Immature natural killer cell (primary cell): ENCODE data around the gene CAPZA2. TPM values are rescaled to one million over a fixed set of nuclear protein-coding genes. Genes with fewer than 3 reads are reported as not detected.
A peak's percentile ranks its signal among the peaks of the same experiment; 100 is the strongest.
"Not testable (repeated sequence)": the region's sequence is repeated elsewhere in the genome, so short reads cannot be mapped to it uniquely, and the experiment has no call there.

Experiments
- DNase-seq, 3 donors: peaks; one replicate each; pipeline ENCODE4 v3.0.0; 2022; ENCODE audit warnings: mixed read lengths in 1 of 3
- H3K27ac Mint-ChIP-seq, 6 donors: one replicate each; pipeline ENCODE4 v1.8.0; 2020; ENCODE audit warnings: mixed read lengths in 6 of 6, mild to moderate bottlenecking in 5 of 6, inconsistent platforms in 4 of 6, moderate library complexity in 3 of 6
- H3K27me3 Mint-ChIP-seq, 3 donors: one replicate each; pipeline ENCODE4 v1.8.0; 2020 to 2021; ENCODE audit warnings: low read depth in 3 of 3, mild to moderate bottlenecking in 3 of 3, mixed read lengths in 3 of 3, moderate library complexity in 3 of 3, inconsistent platforms in 1 of 3
- H3K36me3 Mint-ChIP-seq, 3 donors: one replicate each; pipeline ENCODE4 v1.8.0; 2020; ENCODE audit warnings: mixed read lengths in 3 of 3, inconsistent platforms in 2 of 3, mild to moderate bottlenecking in 2 of 3
- H3K4me1 Mint-ChIP-seq, 2 donors: one replicate each; pipeline ENCODE4 v1.8.0; 2020; ENCODE audit warnings: inconsistent platforms in 2 of 2, mild to moderate bottlenecking in 2 of 2, mixed read lengths in 2 of 2, moderate library complexity in 1 of 2
- H3K4me3 Mint-ChIP-seq, 5 donors: one replicate each; pipeline ENCODE4 v1.8.0; 2020; ENCODE audit warnings: mild to moderate bottlenecking in 5 of 5, mixed read lengths in 5 of 5, inconsistent platforms in 3 of 5, moderate library complexity in 3 of 5
- H3K9me3 Mint-ChIP-seq, 6 donors: one replicate each; pipeline ENCODE4 v1.8.0; 2020; ENCODE audit warnings: mild to moderate bottlenecking in 6 of 6, mixed read lengths in 6 of 6, inconsistent platforms in 4 of 6, moderate library complexity in 3 of 6
- polyA plus RNA-seq, 3 donors: library from polyadenylated mRNA; unstranded; fragments of 300-500 nt; fragmentation: Illumina TruSeq; gene quantifications; one replicate each; pipeline ENCODE4 v1.2.3, GENCODE V29; 2021

CAPZA2 gene
- polyA plus RNA-seq: 100 to 1,000 TPM; 174 to 318 (median 246) TPM

- Mint-ChIP-seq H3K4me1 (peaks cover 45 to 49% of the 10 kb centered on the region in 2 donors), H3K36me3 (no peaks in the 10 kb centered on the region), H3K4me3 (peak within 1 kb of the TSS; percentile 90 to 97 (median 96)), H3K27me3 (peaks cover 2 to 11% (median 7%) of the 10 kb centered on the region in 3 donors), H3K27ac (peak within 1 kb of the TSS; percentile 89 to 97 (median 93)), H3K9me3 (no peaks in the 10 kb centered on the region)
- peak; percentile 95 to 96 (median 96) for DNase-seq
Observed at GRCh38 chr7:116862234-116862950, at the start of gene CAPZA2. TSS of gene CAPZA2 (plus strand) at chr7:116862587. CDS start at chr7:116862612, 25 bp downstream.

DNA sequence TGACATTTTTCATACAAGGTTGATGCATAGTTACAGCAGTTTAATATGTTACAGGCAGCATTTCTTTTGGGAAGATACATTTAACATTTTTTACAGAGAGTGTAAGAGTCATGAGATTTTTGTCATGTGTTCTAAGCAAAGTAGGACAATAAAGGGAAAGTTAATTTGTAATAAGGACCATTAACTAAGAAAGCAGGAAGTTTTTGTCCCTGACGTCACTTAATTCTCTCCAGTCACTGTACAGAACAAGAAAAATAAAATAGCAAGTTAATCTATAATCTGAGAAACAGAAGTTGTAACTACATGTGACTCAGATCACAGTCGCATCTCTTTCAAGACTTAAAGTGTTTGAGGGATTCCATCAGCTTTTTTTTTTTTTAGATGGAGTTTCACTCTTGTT is 49.5 kb upstream of the CAPZA2 start:
- no peak overlapping the region for H3K4me3 Mint-ChIP-seq
- H3K36me3 Mint-ChIP-seq: peaks cover 0 to 4% (median 0%) of the 10 kb centered on the region in 3 donors
- peaks cover 2 to 8% (median 2%) of the 10 kb centered on the region in 3 donors for H3K27me3 Mint-ChIP-seq
- DNase-seq: no peak
- no peak overlapping the region for H3K27ac Mint-ChIP-seq
- no peaks in the 10 kb centered on the region for H3K4me1 Mint-ChIP-seq
- no peaks in the 10 kb centered on the region for H3K9me3 Mint-ChIP-seq

GRCh38 chr7:116813371-116813770 is 49.0 kb upstream of the CAPZA2 start:
- H3K4me3 Mint-ChIP-seq, DNase-seq, H3K4me1 Mint-ChIP-seq, H3K27ac Mint-ChIP-seq, H3K27me3 Mint-ChIP-seq, H3K36me3 Mint-ChIP-seq, H3K9me3 Mint-ChIP-seq: not testable (repeated sequence)

DNA sequence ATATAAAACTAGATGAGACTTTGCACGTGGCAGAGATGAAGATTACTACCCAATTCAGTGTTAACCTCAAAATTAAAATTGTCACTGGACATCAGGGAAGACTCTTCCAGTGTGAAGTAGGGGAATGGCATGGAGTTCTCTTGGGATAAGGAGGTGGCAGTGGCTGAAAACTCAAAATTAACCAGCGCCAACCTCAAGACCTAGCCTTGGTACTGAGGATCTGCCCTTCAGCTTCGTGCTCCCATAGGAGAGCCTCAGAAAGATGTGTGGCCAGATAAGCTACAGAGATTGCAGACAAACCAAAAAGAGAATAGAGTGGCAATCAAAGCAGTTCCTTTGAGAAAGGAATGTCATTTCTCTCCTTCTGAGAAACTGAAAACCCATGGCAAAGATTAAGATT is 47.3 kb upstream of the CAPZA2 start:
- Mint-ChIP-seq H3K27ac (no peak overlapping the region), H3K4me1 (no peaks in the 10 kb centered on the region), H3K9me3 (no peaks in the 10 kb centered on the region), H3K27me3 (peaks cover 0 to 6% (median 6%) of the 10 kb centered on the region in 3 donors), H3K4me3 (no peak overlapping the region), H3K36me3 (peaks cover 0 to 4% (median 0%) of the 10 kb centered on the region in 3 donors)
- DNase-seq: no peak

DNA sequence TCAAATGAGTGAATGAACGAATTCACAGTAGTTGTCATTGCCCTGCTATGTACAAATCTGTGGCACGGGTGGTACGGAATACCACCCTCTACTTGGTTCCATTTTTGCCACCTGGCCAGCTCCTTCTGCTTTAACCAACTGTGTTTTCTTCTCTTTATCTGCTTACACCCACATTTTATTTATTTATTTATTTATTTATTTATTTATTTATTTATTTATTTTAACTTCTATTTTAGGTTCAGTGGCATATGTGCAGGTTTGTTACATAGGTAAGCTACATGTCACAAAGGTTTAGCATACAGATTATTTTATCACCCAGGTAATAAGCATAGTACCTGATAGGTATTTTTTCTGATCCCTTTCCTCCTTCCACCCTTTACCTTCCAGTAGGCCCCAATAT is 42.2 kb upstream of the CAPZA2 start:
- peaks cover 0 to 2% (median 0%) of the 10 kb centered on the region in 6 donors for H3K9me3 Mint-ChIP-seq
- no peaks in the 10 kb centered on the region for H3K4me1 Mint-ChIP-seq
- H3K27me3 Mint-ChIP-seq: peaks cover 2 to 11% (median 8%) of the 10 kb centered on the region in 3 donors
- DNase-seq: no peak
- H3K36me3 Mint-ChIP-seq: peaks cover 0 to 4% (median 0%) of the 10 kb centered on the region in 3 donors
- H3K27ac Mint-ChIP-seq: no peak overlapping the region
- H3K4me3 Mint-ChIP-seq: no peak overlapping the region

DNA sequence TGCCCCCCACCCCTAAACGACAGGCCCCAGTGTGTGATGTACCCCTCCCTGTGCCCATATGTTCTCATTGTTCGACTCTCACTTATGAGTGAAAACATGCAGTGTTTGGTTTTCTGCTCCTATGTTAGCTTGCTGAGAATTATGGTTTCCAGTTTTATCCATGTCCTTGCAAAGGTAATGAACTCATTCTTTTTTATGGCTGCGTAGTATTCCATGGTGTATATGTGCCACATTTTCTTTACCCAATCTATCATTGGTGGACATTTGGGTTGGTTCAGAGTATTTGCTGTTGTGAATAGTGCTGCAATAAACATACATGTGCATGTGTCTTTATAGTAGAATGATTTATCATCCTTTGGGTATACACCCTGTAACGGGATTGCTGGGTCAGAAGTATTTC is 40.7 kb upstream of the CAPZA2 start:
- not testable (repeated sequence) for H3K4me3 Mint-ChIP-seq, H3K4me1 Mint-ChIP-seq, H3K9me3 Mint-ChIP-seq, H3K36me3 Mint-ChIP-seq, DNase-seq, H3K27ac Mint-ChIP-seq
- peaks cover 5 to 13% (median 8%) of the 10 kb centered on the region in 3 donors for H3K27me3 Mint-ChIP-seq

DNA sequence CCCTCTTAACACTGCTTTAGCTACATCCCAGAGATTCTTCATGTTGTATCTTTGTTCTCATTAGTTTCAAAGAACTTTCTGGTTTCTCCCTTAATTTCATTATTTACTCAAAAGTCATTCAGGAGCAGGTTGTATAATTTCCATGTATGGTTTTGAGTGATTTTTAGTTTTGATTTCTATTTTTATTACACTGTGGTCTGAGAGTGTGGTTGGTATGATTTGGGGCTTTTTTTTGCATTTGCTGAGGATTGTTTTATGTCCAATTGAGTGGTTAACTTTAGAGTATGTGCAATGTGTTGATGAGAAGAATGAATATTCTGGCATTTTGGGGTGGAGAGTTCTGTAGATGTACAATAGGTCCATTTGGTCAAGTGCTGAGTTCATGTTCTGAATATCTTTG is 37.9 kb upstream of the CAPZA2 start:
- H3K4me1 Mint-ChIP-seq: no peaks in the 10 kb centered on the region
- no peak for DNase-seq
- peaks cover 0 to 2% (median 0%) of the 10 kb centered on the region in 6 donors for H3K9me3 Mint-ChIP-seq
- H3K27ac Mint-ChIP-seq: no peak overlapping the region
- no peak overlapping the region for H3K4me3 Mint-ChIP-seq
- H3K36me3 Mint-ChIP-seq: no peaks in the 10 kb centered on the region
- H3K27me3 Mint-ChIP-seq: peaks cover 3 to 9% (median 7%) of the 10 kb centered on the region in 3 donors

GRCh38 chr7:116828281-116828680 is 34.1 kb upstream of the CAPZA2 start:
- H3K27ac Mint-ChIP-seq: no peak overlapping the region
- H3K9me3 Mint-ChIP-seq: no peaks in the 10 kb centered on the region
- H3K4me3 Mint-ChIP-seq: no peak overlapping the region
- H3K27me3 Mint-ChIP-seq: peaks cover 3 to 11% (median 7%) of the 10 kb centered on the region in 3 donors
- no peaks in the 10 kb centered on the region for H3K4me1 Mint-ChIP-seq
- DNase-seq: no peak
- no peaks in the 10 kb centered on the region for H3K36me3 Mint-ChIP-seq

DNA sequence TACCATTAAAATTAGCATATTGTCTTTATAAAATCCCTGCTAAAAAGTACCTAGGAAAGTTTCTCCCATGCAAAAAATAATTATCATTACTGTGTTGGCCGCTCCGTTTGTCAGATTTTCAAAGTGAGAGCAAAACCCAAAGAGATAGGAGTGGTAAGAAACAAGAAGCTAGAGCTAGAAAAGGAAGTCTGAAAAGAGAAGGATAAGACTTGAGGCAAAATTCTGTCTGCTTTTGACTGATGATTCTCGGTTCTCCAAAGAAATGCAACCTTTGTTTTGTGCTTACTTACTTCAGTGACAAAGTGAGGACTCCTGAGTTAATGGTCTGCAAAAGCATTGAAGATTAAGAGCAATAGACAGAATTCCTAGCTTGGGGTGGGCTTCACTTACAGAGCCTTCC is 33.3 kb upstream of the CAPZA2 start:
- H3K4me3 Mint-ChIP-seq: no peak overlapping the region
- no peaks in the 10 kb centered on the region for H3K4me1 Mint-ChIP-seq
- H3K9me3 Mint-ChIP-seq: no peaks in the 10 kb centered on the region
- DNase-seq: no peak
- no peak overlapping the region for H3K27ac Mint-ChIP-seq
- peaks cover 3 to 11% (median 4%) of the 10 kb centered on the region in 3 donors for H3K27me3 Mint-ChIP-seq
- H3K36me3 Mint-ChIP-seq: no peaks in the 10 kb centered on the region

- Mint-ChIP-seq H3K27me3 (peaks cover 2 to 8% (median 3%) of the 10 kb centered on the region in 3 donors), H3K9me3 (no peaks in the 10 kb centered on the region), H3K4me3 (no peak overlapping the region), H3K27ac (no peak overlapping the region), H3K4me1 (no peaks in the 10 kb centered on the region), H3K36me3 (no peaks in the 10 kb centered on the region)
- DNase-seq: no peak
Observed at GRCh38 chr7:116829493-116829892, 32.9 kb upstream of the CAPZA2 start.

DNA sequence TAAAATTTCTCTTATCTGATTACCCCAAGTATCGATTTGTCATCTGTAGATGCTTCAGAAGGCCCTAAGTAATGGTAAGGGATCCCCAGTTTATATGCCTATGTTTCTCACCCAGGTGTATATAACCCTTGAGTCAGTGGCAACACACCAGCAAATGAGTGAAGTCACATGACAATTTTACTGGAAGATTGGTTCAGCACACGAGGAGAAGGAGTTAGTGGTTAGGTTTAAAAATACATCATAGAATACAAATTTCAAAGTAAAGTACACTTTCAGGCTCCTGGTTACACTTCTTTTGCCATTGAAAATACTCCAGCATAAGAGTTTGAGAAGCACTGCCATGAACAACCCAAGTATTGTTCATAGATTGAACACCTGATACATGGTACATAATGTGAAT is 29.7 kb upstream of the CAPZA2 start:
- no peaks in the 10 kb centered on the region for H3K36me3 Mint-ChIP-seq
- DNase-seq: no peak
- H3K9me3 Mint-ChIP-seq: no peaks in the 10 kb centered on the region
- H3K4me1 Mint-ChIP-seq: no peaks in the 10 kb centered on the region
- peaks cover 0 to 10% (median 2%) of the 10 kb centered on the region in 3 donors for H3K27me3 Mint-ChIP-seq
- no peak overlapping the region for H3K27ac Mint-ChIP-seq
- H3K4me3 Mint-ChIP-seq: no peak overlapping the region

DNA sequence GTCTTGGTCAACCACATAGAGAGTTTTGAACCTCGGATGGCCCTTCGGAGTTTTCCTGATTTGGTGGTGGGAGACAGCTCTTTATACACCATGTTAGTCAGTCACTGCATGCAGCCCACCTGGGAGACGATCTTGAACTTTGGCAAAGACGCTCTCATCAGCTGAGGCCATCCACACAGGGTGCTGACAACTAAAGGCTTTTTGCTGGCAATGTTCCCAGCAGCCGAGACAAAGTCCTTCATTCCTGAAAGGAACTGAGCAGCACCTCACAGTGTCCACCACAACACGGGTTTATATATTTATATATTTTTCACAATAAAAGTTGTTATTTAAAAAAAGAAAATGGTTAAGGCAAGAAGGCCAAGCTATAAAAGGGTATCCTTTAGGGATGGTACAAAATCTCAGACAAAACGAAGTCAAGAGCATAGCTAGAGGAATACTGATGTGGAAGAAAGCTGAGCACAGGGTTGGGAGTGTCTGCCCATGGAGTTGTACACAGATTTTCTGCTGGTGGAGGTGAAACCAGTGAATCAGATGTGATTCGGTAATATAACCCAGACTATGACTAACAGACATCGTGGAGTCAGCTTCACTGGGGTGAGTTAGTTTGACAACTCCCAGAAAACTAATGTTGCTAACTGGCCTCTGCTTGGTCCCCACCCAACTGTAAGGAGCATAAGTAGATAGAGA is 27.4 kb upstream of the CAPZA2 start:
- Mint-ChIP-seq H3K27me3 (peaks cover 0 to 13% (median 0%) of the 10 kb centered on the region in 3 donors), H3K36me3 (no peaks in the 10 kb centered on the region), H3K27ac (no peak overlapping the region), H3K9me3 (no peaks in the 10 kb centered on the region), H3K4me3 (no peak overlapping the region), H3K4me1 (no peaks in the 10 kb centered on the region)
- no peak for DNase-seq

DNA sequence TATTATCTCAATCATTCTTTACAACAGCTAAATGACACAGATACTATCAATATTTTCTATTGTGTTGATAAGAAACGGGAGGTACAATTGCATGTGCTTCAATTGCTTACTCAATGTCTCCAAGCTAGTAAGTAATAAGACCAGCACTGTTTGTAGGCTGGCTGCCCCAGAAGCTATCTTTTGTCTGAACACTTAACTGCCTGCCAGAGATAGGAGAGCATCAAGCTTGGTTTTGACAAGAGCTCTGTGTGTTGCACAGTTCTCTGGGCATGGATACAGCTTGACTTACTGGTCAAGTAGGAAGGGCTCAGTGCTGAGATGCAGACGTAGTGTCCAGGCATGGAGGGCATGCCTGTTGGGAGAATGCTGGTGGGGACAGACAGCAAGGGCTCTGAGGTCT is 26.3 kb upstream of the CAPZA2 start:
- no peaks in the 10 kb centered on the region for H3K4me1 Mint-ChIP-seq
- H3K27me3 Mint-ChIP-seq: peaks cover 0 to 10% (median 1%) of the 10 kb centered on the region in 3 donors
- no peaks in the 10 kb centered on the region for H3K9me3 Mint-ChIP-seq
- H3K36me3 Mint-ChIP-seq: no peaks in the 10 kb centered on the region
- H3K27ac Mint-ChIP-seq: no peak overlapping the region
- no peak overlapping the region for H3K4me3 Mint-ChIP-seq
- DNase-seq: no peak

GRCh38 chr7:116836911-116837310 is 25.5 kb upstream of the CAPZA2 start:
- no peak for DNase-seq
- Mint-ChIP-seq H3K4me1 (no peaks in the 10 kb centered on the region), H3K27ac (no peak overlapping the region), H3K27me3 (peaks cover 1 to 10% (median 4%) of the 10 kb centered on the region in 3 donors), H3K9me3 (no peaks in the 10 kb centered on the region), H3K36me3 (no peaks in the 10 kb centered on the region), H3K4me3 (no peak overlapping the region)
